ENCODE results near the gene KCMF1. TPM values are rescaled to one million over a fixed set of nuclear protein-coding genes. Genes with fewer than 3 reads are reported as not detected.

Gene KCMF1
- total and polyA plus RNA-seq, 7 donors, result 35.7 to 73.1 (median 44.6) TPM

- Histone ChIP-seq H3K4me3 (no peak overlapping the region), H3K4me1 (peaks cover 0 to 76% (median 70%) of the 10 kb centered on the region in 4 donors), H3K27me3 (no peaks in the 10 kb centered on the region), H3K36me3 (no peaks in the 10 kb centered on the region), H3K9me3 (no peaks in the 10 kb centered on the region), H3K27ac (no peak overlapping the region)
- intact Hi-C loops (cut with DNase I), result no loop called here
- DNase-seq, result no peak
- 91 to 95% methylated on average over 2 of the region's 2 CpGs for WGBS, 2 donors
- no peak for TF ChIP-seq CTCF (IDR thresholded peaks at IDR 0.05)
- TF ChIP-seq POLR2AphosphoS5 (IDR thresholded peaks at IDR 0.05), result no peak
- no peak for TF ChIP-seq EP300 (IDR thresholded peaks at IDR 0.05)
- no peak for TF ChIP-seq POLR2A (IDR thresholded peaks at IDR 0.05)
Observed at GRCh38 chr2:84989422-84989821, 18.5 kb downstream of the KCMF1 start.

GRCh38 chr2:84989927-84990326, 19.0 kb downstream of the KCMF1 start:
- intact Hi-C loops (cut with DNase I), result no loop called here
- no peaks in the 10 kb centered on the region for H3K36me3 ChIP-seq
- H3K9me3 ChIP-seq, result no peaks in the 10 kb centered on the region
- no peak overlapping the region for H3K4me3 ChIP-seq
- TF ChIP-seq POLR2AphosphoS5 (IDR thresholded peaks at IDR 0.05) (no peak), POLR2A (IDR thresholded peaks at IDR 0.05) (no peak), CTCF (IDR thresholded peaks at IDR 0.05) (no peak), EP300 (IDR thresholded peaks at IDR 0.05) (no peak)
- no peak overlapping the region for H3K27ac ChIP-seq
- DNase-seq, result no peak
- H3K27me3 ChIP-seq, result no peaks in the 10 kb centered on the region
- WGBS, 2 donors, result 86 to 94% methylated on average over 1 of the region's 1 CpG
- peaks cover 0 to 76% (median 68%) of the 10 kb centered on the region in 4 donors for H3K4me1 ChIP-seq

- H3K27ac ChIP-seq, result peak overlapping the region in 2 of 4 donors; percentile 6 to 19
- 84 to 87% methylated on average over 2 of the region's 2 CpGs for WGBS, 2 donors
Observed at GRCh38 chr2:84991404-84992160, 20.6 kb downstream of the KCMF1 start.

GRCh38 chr2:84995826-84996225, 24.9 kb downstream of the KCMF1 start:
- Histone ChIP-seq H3K9me3 (no peaks in the 10 kb centered on the region), H3K4me3 (no peak overlapping the region), H3K27me3 (no peaks in the 10 kb centered on the region), H3K27ac (peak overlapping the region in 1 of 4 donors; percentile 24), H3K36me3 (no peaks in the 10 kb centered on the region), H3K4me1 (peaks cover 0 to 67% (median 57%) of the 10 kb centered on the region in 4 donors)
- whole genome bisulfite sequencing, 2 donors, result 43 to 68% methylated on average over 2 of the region's 2 CpGs
- no peak for TF ChIP-seq POLR2AphosphoS5 (IDR thresholded peaks at IDR 0.05)
- TF ChIP-seq EP300 (IDR thresholded peaks at IDR 0.05), result no peak
- no peak for TF ChIP-seq POLR2A (IDR thresholded peaks at IDR 0.05)
- TF ChIP-seq CTCF (IDR thresholded peaks at IDR 0.05), result no peak
- intact Hi-C loops (cut with DNase I), result no loop called here
- DNase-seq, result no peak

More at GRCh38 chr2:84991404-84992160, 20.6 kb downstream of the KCMF1 start:
- intact Hi-C loops (cut with DNase I), result no loop called here
- TF ChIP-seq POLR2A (IDR thresholded peaks at IDR 0.05) (no peak), EP300 (IDR thresholded peaks at IDR 0.05) (no peak), CTCF (IDR thresholded peaks at IDR 0.05) (no peak), POLR2AphosphoS5 (IDR thresholded peaks at IDR 0.05) (no peak)
- H3K27me3 ChIP-seq, result no peaks in the 10 kb centered on the region
- H3K9me3 ChIP-seq, result no peaks in the 10 kb centered on the region
- no peaks in the 10 kb centered on the region for H3K36me3 ChIP-seq
- H3K4me3 ChIP-seq, result no peak overlapping the region
- DNase-seq, result no peak
- peaks cover 0 to 77% (median 67%) of the 10 kb centered on the region in 4 donors for H3K4me1 ChIP-seq

All from sigmoid colon (tissue), 7 donors.